NCI-H748 treated with DMSO at 0.1 percent for 48 hours (cell line): Measurements from ENCODE around the gene GALK2.
A peak's percentile ranks its signal among the peaks of the same experiment; 100 is the strongest.

Experiments
- DNase-seq: peaks from one replicate; lab custom pipeline; 2025; lab: John Stamatoyannopoulos, UW

GALK2 gene

DNA sequence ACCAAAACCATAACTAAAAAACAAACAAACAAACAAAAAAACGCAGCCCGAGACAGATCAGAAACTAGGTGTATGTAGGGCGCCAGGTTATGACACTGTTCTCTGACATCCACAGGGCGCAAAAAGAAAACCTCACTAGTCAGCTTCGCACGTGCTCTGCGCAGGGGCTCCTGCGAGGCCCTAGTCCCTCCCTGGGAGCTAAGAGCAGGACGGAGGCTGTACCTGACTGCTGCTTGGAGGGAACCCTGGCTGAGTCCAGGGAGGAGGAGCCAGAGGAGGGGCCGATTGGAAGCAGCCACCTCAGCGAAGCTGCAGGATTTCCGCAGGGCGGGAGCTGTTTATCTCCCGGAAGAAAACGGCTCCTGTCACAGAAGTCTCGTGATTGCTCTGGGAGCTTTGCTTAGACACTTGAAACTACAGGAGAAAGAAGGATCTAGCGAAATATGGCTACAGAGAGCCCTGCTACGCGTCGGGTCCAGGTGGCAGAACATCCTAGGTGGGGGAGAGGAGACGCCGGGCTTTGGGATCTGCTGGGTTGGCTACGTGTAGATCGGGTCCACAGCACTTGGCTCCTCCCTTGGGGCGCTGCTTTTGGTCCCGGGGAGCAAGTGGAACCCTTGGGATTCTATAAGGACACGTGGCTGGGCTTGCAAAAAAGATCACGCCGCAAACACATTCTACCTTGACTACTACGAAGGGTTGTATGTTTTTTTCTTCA is at the start of gene GALK2:
TSS of gene GALK2 (plus strand) at position 368 of the 718 bp plus-strand sequence. CDS start at position 444, 76 bp downstream.
- peak; percentile 53 for DNase-seq

DNA sequence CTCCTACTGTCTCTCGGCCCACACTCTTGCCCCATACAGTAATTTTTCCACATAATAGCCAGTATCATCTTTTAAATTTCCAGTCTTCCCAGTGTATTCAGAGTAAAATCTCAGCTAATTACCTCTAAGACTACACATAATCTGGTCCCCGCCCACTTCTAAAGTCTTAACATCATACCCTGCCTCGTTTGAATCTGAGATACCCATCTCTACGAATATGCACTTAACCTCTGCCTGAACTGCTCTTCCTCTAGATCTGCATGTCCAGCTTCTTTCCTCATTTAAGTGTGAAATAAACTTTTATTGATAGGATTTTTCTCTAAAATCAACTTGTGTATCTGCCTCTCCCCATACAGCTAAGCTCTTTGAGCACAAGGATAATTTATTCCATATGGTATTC is 49.2 kb upstream of the GALK2 start:
- no peak for DNase-seq

DNA sequence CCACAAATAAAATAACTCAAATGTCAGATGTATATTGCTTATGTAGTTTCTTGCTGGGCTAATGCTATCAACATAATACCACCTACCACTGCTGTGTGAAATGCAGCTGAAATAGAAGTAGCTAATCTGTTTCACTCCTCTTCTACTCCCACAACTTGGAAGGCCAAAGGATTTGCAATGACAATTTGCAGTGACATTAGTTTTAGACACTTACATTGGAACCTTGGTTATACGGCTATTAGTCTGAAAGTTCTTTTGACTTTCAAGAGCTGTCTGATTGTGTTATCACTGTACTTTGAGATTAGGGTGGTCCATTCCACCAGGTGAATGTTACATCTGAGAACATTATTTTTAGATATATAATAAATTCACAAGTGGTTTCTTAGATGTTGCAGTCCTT is 48.1 kb upstream of the GALK2 start:
- no peak for DNase-seq

DNA sequence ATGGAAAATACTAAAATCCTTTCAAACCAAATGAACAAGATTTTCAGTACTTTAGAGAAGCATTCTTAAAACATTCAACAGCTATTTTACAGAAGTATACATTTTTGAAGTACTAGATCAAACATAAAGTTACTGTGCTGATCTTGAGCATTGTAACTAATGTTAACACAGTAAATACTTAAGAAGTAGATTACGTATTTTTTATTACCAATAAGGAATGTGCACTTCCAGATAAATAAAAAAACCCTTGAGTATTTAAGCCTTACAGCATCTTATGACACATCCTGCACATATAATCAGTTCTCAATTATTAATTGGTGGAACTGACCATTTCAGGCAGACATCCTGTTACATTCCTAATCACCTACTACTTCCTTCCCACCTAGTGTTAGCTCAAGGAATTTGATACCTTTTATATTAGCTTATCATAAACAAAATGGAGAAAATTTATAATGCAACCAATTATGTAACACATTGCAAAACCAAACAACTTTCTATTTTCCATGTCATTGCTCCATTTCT is 47.4 kb upstream of the GALK2 start:
- DNase-seq: no peak

DNA sequence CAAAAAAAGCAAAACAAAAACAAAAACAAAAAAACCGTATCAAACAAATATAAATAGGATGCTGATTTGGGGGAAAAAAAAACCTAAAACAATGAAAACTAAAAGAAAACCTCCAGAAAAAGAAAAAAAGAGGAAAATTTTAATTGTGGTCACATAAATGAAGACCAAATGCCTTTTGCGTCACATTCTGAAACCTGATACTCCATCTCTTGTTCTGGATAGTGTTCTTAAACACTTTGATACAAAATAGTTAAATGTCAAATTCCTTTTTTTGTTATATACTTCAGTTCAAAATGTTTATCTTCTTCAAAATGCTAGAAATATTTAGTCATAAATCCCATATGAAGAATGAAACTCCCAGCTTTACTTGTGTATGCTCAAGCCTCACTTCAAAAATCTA is 45.7 kb upstream of the GALK2 start:
- DNase-seq: no peak

DNA sequence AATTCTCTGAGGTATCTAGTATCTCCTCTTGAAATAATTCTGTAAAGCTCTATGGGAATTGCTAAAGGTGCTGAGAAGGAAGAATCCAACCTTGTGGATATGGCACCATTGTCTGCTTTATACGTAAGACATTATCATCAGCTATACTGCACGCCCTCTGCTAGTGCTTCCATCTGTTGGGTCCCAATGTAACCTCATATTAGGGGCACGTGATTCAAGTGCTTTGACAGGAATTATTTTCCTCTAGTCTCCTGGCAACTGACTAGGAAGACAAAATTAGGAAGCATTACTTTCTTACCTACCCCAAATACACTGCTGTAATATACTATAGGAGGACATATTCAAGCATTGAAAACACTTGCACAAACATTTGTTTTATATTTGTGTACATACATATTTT is 38.6 kb upstream of the GALK2 start:
- no peak for DNase-seq

DNA sequence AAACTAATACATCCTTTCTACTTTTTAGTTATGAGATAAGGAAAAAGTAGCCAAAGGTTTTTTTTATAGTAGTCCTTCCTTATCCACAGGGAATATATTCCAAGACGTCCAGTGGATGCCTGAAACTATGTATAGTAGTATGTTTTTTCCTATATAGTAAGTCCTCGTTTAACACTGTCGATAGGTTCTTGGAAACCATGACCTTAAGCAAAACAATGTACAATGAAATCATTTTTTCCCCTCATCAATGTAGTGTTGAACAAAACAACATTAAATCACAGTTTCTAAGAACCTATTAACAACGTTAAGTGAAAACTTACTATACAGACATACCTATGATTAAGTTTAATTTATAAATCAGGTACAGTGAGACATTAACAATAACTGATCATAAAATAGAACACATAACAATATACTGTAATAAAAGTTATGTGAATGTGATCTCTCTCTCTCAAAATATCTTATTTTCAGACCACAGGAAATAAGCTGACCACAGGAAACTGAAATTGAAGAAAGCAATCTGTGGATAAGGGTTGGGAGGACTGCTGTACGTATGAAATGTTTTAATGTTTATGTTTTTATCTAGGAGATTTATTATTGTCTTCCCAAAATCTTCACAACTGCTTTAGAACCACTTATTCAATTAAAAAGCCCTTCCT is 35.2 kb upstream of the GALK2 start:
- no peak for DNase-seq

DNA sequence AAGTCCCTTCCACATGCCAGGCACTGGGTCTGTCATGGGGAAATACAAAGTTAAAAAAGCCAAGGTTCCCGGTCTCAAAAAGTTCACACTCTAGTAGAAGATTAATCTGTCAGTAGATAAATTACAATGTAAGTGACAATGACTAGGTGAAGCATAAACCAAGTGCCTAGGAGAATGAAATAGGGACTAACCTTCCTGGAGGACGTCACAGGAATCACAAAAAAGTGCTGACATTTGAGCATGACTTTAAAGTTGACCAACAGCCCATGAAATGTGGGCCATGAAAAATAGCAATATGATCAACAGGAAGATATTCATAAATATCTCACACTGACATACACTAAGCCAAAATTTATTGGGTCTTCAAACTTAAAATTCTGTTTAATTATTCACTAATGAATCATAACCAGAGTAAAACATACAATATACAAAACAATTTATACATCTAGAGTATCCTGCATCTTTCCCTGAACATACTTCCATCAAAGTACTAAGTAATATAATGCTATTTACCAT is 34.6 kb upstream of the GALK2 start:
- no peak for DNase-seq

DNA sequence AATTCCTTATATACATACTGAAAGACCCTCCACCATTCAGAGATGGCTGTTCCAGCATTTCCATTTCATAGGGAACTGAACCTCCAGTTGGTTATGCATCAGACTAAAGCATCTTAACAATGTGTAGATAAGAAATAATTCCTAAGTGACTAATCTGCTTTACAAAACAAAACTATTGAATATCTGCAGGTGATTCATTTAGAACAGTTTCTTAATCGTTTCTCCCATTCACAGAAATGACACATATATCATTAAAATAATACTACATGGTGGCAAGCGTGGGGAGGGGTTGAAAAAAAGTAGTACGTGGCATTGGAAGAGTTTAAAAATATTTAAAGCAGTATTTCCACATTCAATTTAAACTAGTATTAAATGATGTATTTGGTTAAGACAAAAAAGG is 34.1 kb upstream of the GALK2 start:
- no peak for DNase-seq

DNA sequence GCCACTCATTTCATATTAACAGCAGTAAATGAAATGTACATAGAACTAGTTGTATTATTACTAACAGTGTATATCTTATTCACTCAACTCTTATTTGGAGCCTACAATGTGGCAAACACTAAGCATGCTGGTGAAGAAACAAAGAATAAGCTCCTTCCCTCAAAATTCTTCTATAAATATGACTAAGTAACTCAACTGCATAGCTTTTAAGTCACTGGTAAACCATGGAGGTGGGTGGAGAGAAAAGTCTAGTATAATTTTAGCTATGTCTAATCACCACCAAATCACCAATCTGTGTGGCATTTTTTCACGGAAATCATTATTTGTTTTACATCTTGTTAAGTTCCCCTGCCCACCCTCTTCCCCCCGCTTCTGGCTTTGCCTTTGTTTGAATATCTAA is 32.2 kb upstream of the GALK2 start:
- no peak for DNase-seq

DNA sequence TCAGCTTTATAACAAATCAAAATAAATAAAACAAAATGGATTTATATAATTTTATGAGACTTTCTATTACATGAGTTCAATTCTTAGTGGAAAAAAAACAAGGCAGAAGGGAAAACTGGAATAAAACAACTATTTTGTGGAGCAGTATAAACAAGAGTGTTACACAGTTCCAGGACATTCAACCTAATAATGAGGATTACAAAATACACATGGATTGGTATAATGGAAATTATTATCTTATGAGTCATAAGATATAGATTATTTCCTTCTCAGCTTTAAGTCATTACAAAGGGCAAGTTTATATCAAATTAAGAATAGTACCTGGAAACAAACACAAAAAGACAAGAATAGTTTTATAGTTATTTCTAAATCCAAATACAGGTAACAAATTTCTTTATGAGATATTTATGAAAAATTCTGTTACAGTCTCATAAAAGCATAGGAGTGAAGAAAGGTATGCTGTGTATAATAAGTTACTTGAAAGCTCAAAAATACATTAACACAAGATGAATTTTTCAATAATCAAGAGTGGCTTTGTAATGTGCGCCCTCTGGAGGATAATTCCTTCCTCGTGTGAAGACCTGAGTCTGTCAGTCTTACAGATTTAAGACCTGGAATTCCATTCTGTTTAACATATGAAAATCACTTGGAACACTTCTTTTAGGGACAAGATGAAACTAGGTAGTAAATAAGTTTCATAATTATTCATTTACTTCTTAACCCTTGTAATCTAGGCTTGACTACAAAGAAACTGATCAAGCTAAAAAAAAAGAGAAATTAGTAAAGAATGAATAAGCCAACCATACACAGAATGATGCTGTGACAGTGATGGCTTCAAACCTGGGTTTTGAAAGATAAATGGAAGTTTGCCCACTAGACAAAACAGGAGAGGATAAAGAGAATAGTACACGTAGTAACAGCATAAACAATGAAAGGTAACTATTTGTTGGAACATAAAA is 24.1 kb upstream of the GALK2 start:
- peak; percentile 1 for DNase-seq

DNA sequence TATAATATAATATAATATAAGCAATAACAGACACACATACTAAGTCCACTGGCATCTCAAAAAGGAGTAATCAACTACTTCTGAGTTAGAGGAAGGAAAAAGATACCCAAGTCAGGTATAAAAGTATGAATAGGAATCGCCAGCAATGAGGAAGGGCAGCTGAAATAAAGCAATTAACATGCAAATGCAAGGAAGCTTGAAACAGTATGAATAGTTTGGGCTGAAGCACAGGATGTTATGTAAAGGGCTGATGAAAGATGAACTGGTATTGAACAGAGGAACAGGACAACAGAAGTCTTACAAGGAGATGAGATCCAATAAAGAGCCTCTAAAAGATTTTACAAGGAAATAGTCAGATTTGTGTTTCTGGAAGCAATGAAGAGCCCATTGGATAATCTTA is 21.7 kb upstream of the GALK2 start:
- no peak for DNase-seq

DNA sequence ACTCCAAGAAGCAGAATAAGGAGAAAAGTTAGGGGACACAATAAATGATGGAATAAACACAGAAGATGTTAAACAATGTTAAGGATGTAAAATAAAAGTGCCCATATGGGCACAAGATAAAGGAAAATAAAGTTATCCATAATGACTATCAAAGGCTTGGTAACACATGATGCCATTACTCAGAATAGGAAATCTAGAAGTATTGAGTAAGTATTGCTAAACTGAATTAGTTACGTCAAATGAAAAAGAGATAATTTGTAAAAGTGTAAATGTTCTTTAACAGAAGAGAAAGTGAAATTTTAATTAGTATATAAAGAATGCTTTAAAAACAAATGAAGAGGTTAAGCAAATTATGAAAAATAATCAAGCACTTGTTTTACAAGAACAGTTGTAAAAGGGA is 21.3 kb upstream of the GALK2 start:
- no peak for DNase-seq

DNA sequence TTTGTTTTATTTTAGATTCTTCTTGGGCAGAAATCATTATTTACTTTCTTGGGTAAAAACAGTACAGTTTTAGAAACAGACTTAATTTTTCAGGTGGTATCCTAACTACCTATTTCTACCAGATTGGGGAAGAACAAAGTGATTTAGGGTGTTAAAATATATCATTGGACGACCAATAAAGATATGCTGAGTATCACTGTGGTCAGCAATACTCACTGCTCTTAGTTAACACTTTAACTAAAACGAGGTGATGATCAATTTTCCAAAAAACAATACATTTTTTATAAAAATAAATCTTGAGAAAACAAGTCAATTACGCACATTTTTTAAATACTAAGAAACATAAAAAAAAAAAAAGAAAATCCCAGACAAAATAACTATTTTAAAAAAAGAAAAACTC is 18.2 kb upstream of the GALK2 start:
- DNase-seq: no peak

DNA sequence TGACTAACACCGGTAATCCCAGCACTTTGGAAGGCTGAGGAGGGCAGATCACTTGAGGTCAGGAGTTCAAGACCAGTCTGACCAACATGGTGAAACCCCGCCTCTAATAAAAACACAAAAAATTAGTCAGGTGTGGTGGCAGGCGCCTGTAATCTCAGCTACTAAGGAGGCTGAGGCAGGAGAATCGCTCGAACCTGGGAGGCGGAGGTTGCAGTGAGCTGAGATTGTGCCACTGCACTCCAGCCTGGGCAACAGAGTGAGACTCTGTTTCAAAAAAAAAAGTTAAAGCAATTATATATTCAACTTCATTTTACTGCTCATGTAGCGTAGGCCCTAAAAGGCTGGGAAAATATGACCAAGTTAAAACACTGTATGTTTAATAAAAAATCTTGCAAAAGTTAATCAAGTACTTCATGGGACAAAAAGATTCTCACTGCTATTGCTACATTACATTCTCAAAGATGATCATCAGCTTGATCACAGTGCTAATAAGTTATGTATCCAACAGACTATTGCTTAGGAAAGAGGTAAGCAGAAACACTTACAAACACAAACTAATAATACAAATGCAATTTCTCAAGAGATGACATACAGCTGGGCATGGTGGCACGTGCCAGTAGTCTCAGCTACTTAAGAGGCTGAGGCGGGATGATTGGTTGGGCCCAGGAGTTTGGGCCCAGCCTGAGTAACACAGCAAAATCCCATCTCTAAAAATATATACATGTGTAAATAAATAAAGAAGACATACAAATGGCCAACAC is 17.3 kb upstream of the GALK2 start:
- DNase-seq: no peak

DNA sequence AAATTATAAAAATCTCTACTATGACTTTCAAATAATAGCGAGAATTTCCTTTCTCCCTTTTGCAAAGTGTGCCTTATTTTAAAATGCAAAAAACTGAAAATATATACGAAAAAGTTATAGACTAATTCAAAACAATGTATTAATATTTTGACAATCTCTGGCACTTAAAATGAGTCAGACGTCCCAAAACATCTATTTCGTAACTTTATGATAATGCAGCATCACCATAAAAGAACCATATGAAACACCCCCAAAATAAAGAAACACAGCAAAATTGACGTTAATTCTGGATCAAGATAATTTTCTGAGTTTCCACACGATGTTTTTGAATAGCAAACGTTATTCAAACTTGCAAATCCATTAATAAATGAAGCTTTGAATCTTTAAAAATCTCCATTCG is 15.7 kb upstream of the GALK2 start:
- no peak for DNase-seq

DNA sequence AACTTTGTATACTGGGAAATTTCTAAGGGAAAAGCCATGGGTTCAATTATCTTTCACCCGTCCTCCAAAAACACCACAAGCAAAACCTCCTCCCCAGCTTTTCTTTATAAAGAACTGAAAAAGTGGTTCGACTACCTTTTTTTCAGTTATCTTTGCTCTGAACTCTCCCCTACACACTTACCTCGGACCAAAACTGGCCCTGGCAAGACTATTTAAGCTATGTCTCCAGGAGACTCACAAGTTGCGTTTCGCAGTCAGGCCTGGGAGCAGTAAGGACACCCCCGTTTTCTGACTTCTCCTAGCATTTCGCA is 15.3 kb upstream of the GALK2 start:
- DNase-seq: no peak

DNA sequence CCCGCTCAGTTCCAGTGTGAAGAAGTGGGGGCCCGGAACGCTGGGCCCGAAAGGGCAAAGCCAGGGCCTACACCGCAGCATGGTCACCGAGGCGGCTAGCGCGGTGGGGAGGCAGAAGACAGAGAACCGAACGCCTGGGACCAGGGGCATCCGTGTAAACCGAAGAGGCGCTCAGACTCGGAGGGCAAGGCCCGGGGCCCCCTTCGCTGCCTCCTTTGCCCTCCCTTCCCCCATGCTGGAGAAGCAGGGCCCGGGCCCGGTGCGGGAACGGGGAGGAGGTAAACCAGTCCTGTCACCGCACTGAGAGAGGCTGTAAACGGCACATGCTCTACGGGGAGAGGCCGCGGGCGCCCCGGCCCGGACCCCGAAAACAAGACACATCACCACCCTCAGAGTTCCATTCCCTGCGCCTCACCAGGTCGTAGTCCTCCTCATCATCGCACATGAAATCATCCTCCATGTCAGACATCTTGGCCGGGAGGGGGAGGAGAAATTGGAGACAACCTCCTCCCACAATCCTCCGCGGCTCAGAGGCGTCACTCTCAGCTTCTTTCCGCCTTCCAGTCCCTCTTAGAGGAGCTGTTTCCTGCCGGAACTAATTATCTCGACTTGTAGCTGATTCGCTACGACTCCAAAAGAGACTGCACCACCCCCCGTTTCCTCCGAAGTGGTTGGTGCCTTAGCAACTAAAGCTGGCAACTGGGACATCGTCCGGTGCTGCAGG is 14.8 kb upstream of the GALK2 start, which contains the start of gene COPS2:
TSS of gene COPS2 (minus strand) at position 490 of the 724 bp plus-strand sequence. CDS start at position 469, 21 bp downstream.
- DNase-seq: peak; percentile 83

DNA sequence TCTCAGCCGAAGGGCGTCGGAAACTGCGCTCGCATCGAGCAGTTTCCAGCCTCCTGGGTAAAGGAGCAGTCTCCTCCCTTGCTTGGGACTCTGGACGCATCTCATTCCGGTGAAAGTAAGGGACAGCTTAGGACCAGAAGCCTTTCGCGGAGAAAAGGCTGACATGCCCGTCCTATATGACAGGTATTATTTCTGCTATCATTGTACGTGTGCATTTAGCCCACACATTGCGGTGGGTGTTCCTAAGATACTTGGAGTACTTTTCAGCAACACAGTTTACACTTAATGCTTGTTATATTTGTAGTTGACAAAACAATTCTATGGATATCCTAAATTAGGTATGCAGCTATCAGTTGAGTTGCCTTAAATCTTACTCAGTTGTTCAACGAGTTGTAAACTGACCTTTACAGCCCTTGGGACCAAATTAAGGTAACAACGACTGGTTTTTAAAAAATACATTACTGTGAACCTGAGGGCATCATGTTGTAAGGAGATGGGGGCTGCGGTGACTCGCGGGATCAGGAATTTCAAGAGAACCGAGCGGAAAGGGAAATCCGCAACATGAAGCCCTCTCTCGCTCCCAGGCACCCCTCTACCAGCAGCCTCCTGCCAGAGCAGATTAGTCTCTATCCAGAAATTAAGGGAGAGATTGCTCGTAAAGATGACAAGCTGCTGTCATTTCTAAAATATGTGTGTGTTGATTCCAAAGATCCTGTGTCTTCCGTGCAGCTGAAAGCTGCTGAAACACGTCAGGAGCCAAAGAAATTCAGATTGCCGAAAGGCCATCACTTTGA is 14.0 kb upstream of the GALK2 start:
- DNase-seq: no peak

DNA sequence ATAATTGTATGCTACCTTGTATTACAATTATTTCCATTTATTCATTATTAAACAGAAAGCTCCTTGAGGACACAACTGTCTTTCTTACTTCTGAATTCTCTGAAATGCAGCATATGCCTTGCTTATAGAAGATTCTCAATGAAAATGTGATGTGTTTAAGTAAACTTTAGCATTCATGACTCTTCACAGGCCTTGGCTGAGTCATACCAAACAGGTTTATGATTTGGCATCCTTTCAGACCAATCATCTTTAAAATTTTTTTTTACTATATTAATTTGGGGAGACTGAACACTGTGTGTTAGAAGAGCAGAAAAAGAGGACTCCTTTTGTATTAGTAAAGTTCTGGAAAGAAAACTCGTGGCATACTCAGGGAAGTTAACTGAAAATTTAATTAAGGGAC is 6.4 kb upstream of the GALK2 start:
- DNase-seq: no peak
